Nephron (organoid): ENCODE measurements around the gene ZNRF2.

ENCODE experiments used
- H3K27ac Mint-ChIP-seq, 3 experiments: 2 replicates each; pipeline ENCODE4 v1.8.0; 2020; ENCODE audit warnings: mixed read lengths in 3 of 3, mild to moderate bottlenecking in 2 of 3, moderate library complexity in 1 of 3
- H3K27me3 Mint-ChIP-seq: 2 replicates; pipeline ENCODE4 v1.8.0; 2021; ENCODE audit warnings: low read depth, mild to moderate bottlenecking, moderate library complexity, mixed read lengths
- H3K36me3 Mint-ChIP-seq: 2 replicates; pipeline ENCODE4 v1.8.0; 2020; ENCODE audit warnings: low read depth, mixed read lengths
- H3K4me1 Mint-ChIP-seq: 2 replicates; pipeline ENCODE4 v1.8.0; 2020; ENCODE audit warnings: mixed read lengths
- H3K4me3 Mint-ChIP-seq, 3 experiments: 2 replicates each; pipeline ENCODE4 v1.8.0; 2020; ENCODE audit warnings: mild to moderate bottlenecking in 3 of 3, mixed read lengths in 3 of 3, moderate library complexity in 2 of 3
- H3K9me3 Mint-ChIP-seq: 2 replicates; pipeline ENCODE4 v1.8.0; 2020; ENCODE audit warnings: mixed read lengths
- TF ChIP-seq, protein P1 (sequence below), 3 experiments: fragments of 200-600 bp; sonication (generic); IDR thresholded peaks; one replicate each; pipeline ENCODE4 v1.5.0; 2021; ENCODE audit warnings: antibody characterized with exemption in 3 of 3; ENCODE audit not compliant: unreplicated experiment in 3 of 3

ZNRF2 gene

DNA sequence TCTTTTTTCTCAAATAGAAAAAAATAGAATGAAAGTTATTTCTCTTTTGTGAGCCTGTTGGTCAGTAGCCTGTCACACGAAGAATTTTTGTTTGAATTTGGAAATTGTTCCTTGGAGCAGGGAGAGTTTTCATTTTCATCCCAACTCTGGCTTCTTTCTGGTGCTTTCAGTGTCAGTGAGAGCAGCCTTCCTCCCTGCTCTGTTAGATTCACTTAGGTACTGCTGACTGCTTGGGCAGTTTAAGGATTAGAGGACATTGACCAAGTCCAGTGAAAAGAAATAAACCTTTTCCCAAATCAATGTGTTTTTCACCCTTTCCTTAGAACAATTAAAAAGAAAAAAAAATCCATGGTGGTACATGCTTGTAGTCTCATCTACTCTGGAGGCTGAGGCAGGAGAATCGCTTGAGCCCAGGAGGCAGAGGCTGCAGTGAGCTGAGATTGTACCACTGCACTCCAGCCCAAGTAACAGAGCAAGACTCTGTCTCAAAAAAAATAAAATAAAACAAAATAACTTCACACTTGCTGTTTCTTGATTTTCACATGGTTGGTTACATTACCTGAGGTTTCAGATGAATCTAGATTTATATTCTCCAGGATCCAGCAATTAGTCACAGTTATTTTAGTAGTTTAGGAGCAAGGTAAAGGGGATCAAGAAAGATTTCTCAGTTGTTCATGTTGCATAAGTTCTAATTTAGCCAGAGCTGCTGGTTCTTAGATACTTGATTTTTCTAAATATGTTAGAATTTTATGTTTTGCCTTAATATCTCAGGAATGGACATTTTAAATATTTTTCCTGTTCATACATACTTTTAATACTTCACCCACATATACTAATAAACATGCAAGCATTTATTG lies 63.1 kb downstream of the ZNRF2 start:
- no peak overlapping the region for H3K27ac Mint-ChIP-seq

DNA sequence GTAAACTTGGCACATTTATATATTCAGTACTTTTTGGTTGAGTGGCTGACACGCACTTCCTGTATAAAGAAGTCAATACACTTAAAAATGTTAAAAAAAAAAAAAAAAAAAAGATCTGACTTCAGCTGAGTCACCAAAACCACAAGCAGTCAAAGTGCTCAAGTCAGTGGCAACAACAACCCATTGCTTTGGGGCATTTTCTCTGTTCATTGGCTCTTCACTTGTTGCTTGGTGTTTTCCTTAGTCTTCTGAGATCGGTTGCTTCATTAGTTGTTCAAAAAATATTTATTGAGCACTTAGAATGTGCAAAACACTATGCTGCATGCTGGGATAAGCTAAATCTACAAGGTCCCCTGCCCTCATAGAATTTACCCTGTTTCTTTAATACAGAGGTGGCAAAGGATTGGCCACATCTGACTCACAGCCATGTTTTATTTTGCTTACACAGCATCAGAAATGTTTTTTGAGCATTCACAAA lies 63.7 kb downstream of the ZNRF2 start:
- Mint-ChIP-seq H3K9me3 (peaks cover 2% of the 10 kb centered on the region), H3K4me1 (no peaks in the 10 kb centered on the region), H3K36me3 (no peaks in the 10 kb centered on the region), H3K27me3 (no peaks in the 10 kb centered on the region), H3K27ac (no peak overlapping the region), H3K4me3 (no peak overlapping the region)
- TF ChIP-seq, protein P1, sequence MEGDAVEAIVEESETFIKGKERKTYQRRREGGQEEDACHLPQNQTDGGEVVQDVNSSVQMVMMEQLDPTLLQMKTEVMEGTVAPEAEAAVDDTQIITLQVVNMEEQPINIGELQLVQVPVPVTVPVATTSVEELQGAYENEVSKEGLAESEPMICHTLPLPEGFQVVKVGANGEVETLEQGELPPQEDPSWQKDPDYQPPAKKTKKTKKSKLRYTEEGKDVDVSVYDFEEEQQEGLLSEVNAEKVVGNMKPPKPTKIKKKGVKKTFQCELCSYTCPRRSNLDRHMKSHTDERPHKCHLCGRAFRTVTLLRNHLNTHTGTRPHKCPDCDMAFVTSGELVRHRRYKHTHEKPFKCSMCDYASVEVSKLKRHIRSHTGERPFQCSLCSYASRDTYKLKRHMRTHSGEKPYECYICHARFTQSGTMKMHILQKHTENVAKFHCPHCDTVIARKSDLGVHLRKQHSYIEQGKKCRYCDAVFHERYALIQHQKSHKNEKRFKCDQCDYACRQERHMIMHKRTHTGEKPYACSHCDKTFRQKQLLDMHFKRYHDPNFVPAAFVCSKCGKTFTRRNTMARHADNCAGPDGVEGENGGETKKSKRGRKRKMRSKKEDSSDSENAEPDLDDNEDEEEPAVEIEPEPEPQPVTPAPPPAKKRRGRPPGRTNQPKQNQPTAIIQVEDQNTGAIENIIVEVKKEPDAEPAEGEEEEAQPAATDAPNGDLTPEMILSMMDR (IDR thresholded peaks at IDR 0.05; ENCODE audit: unreplicated experiment in 3 of 3), result no peak

More for the DNA sequence above, 63.1 kb downstream of the ZNRF2 start:
- Mint-ChIP-seq H3K27me3 (no peaks in the 10 kb centered on the region), H3K4me3 (no peak overlapping the region), H3K4me1 (no peaks in the 10 kb centered on the region), H3K36me3 (no peaks in the 10 kb centered on the region), H3K9me3 (peaks cover 2% of the 10 kb centered on the region)
- TF ChIP-seq, protein P1 (IDR thresholded peaks at IDR 0.05; ENCODE audit: unreplicated experiment in 3 of 3), result no peak

DNA sequence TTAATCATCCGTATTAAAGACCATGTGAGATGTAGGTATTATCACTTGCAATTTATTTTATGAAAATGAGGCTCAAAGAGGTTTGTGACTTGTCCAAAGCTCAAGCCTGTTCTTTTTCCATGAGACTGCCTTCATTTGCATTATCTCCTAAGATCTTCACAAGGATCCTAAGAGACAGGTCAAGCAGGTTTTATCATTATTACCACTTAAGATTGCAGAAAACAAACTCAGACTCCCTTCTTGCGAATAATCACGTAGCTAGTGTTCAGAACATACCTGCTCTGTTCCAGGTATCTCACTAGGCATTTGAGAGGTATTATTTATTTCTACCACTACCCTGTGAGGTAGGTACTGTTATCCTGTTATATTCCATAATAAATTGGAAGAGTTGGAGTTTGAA lies 64.8 kb downstream of the ZNRF2 start:
- Mint-ChIP-seq H3K27ac (no peak overlapping the region), H3K4me3 (no peak overlapping the region), H3K27me3 (no peaks in the 10 kb centered on the region), H3K9me3 (no peaks in the 10 kb centered on the region), H3K4me1 (peaks cover 6% of the 10 kb centered on the region), H3K36me3 (no peaks in the 10 kb centered on the region)
- TF ChIP-seq, protein P1 (IDR thresholded peaks at IDR 0.05; ENCODE audit: unreplicated experiment in 3 of 3), result no peak

DNA sequence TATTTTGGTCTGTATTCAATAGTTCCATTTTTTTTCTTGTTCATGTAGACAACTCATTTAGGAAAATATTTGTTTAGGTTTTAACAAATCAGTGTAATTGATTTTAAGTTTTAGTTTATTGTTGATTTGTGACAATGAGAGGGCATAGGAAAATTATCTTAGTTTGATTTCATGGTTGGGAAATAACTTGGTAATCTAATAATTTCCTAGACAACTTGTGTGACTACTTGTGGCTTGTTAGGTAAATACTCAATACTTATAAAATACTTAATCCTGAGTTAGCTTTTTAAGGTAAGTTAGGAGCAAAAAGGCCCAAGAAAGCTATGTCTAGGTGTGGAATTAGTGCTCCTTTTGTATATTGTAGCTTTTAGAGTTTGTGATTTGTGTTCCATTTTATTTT lies 65.4 kb downstream of the ZNRF2 start:
- no peaks in the 10 kb centered on the region for H3K9me3 Mint-ChIP-seq
- peaks cover 6% of the 10 kb centered on the region for H3K4me1 Mint-ChIP-seq
- no peaks in the 10 kb centered on the region for H3K27me3 Mint-ChIP-seq
- no peak overlapping the region for H3K4me3 Mint-ChIP-seq
- H3K27ac Mint-ChIP-seq, result no peak overlapping the region
- TF ChIP-seq, protein P1 (IDR thresholded peaks at IDR 0.05; ENCODE audit: unreplicated experiment in 3 of 3), result no peak
- H3K36me3 Mint-ChIP-seq, result no peaks in the 10 kb centered on the region

DNA sequence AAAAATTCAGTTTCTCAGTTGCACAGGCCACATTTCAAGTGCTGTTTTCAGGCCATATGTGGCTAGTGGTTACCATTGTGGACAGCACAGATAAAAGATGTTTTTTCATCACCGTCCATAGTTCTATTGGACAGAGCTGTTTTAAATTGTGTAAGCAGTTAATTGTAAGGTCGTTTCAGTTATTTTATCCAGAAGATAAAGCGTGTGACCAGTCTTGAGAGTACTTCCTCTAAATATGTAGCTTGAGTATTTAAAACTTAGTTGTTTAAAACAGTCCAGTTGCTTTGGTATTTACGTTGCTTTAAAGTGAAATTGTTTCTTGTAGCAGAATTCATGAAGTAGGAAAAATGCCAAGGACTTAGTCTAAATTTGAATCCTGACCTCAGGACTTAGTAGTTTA lies 66.9 kb downstream of the ZNRF2 start:
- peaks cover 14% of the 10 kb centered on the region for H3K4me1 Mint-ChIP-seq
- H3K9me3 Mint-ChIP-seq, result no peaks in the 10 kb centered on the region
- H3K36me3 Mint-ChIP-seq, result no peaks in the 10 kb centered on the region
- H3K4me3 Mint-ChIP-seq, result no peak overlapping the region
- H3K27ac Mint-ChIP-seq, result no peak overlapping the region
- H3K27me3 Mint-ChIP-seq, result no peaks in the 10 kb centered on the region
- TF ChIP-seq, protein P1 (IDR thresholded peaks at IDR 0.05; ENCODE audit: unreplicated experiment in 3 of 3), result no peak

DNA sequence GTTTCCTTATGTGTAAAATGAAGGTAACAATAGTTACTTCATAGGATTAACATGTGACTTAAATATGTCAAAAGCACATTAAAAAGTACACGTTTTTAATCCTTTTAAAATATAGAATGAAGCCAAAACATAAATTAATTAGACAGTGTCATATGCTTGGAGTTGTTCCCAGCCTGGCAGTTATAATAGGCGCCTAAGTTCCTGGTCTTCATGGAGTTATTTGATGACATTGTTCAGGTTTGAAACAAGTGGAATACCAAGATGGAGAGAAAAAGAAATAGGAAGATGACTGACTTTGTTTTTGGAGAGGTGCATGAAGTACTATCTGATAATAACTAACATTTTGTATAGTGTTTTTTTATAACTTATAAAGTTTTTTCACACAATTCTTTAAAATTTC lies 67.3 kb downstream of the ZNRF2 start:
- Mint-ChIP-seq H3K4me3 (no peak overlapping the region), H3K36me3 (no peaks in the 10 kb centered on the region), H3K27me3 (no peaks in the 10 kb centered on the region), H3K9me3 (no peaks in the 10 kb centered on the region), H3K4me1 (peaks cover 14% of the 10 kb centered on the region), H3K27ac (no peak overlapping the region)
- TF ChIP-seq, protein P1 (IDR thresholded peaks at IDR 0.05; ENCODE audit: unreplicated experiment in 3 of 3), result no peak
